NCI-H345 (cell line): ENCODE data around the gene LTB.
"Not testable (repeated sequence)": the region's sequence is repeated elsewhere in the genome, so short reads cannot be mapped to it uniquely, and the experiment has no call there.

Experiments
- DNase-seq: peaks from one replicate; lab custom pipeline; 2025; lab: John Stamatoyannopoulos, UW

Gene LTB

DNA sequence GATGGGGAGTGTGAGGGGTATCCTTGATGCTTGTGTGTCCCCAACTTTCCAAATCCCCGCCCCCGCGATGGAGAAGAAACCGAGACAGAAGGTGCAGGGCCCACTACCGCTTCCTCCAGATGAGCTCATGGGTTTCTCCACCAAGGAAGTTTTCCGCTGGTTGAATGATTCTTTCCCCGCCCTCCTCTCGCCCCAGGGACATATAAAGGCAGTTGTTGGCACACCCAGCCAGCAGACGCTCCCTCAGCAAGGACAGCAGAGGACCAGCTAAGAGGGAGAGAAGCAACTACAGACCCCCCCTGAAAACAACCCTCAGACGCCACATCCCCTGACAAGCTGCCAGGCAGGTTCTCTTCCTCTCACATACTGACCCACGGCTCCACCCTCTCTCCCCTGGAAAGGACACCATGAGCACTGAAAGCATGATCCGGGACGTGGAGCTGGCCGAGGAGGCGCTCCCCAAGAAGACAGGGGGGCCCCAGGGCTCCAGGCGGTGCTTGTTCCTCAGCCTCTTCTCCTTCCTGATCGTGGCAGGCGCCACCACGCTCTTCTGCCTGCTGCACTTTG is 6.8 kb downstream of the LTB start, which contains the start of gene TNF:
TSS of gene TNF (plus strand) at position 231 of the 567 bp plus-strand sequence. CDS start at position 408, 177 bp downstream.
- DNase-seq: no peak

DNA sequence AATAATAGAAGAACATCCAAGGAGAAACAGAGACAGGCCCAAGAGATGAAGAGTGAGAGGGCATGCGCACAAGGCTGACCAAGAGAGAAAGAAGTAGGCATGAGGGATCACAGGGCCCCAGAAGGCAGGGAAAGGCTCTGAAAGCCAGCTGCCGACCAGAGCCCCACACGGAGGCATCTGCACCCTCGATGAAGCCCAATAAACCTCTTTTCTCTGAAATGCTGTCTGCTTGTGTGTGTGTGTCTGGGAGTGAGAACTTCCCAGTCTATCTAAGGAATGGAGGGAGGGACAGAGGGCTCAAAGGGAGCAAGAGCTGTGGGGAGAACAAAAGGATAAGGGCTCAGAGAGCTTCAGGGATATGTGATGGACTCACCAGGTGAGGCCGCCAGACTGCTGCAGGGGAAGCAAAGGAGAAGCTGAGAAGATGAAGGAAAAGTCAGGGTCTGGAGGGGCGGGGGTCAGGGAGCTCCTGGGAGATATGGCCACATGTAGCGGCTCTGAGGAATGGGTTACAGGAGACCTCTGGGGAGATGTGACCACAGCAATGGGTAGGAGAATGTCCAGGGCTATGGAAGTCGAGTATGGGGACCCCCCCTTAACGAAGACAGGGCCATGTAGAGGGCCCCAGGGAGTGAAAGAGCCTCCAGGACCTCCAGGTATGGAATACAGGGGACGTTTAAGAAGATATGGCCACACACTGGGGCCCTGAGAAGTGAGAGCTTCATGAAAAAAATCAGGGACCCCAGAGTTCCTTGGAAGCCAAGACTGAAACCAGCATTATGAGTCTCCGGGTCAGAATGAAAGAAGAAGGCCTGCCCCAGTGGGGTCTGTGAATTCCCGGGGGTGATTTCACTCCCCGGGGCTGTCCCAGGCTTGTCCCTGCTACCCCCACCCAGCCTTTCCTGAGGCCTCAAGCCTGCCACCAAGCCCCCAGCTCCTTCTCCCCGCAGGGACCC is 7.8 kb downstream of the LTB start:
- no peak for DNase-seq

DNA sequence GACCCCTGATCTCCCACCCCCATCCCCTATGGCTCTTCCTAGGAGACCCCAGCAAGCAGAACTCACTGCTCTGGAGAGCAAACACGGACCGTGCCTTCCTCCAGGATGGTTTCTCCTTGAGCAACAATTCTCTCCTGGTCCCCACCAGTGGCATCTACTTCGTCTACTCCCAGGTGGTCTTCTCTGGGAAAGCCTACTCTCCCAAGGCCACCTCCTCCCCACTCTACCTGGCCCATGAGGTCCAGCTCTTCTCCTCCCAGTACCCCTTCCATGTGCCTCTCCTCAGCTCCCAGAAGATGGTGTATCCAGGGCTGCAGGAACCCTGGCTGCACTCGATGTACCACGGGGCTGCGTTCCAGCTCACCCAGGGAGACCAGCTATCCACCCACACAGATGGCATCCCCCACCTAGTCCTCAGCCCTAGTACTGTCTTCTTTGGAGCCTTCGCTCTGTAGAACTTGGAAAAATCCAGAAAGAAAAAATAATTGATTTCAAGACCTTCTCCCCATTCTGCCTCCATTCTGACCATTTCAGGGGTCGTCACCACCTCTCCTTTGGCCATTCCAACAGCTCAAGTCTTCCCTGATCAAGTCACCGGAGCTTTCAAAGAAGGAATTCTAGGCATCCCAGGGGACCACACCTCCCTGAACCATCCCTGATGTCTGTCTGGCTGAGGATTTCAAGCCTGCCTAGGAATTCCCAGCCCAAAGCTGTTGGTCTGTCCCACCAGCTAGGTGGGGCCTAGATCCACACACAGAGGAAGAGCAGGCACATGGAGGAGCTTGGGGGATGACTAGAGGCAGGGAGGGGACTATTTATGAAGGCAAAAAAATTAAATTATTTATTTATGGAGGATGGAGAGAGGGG is 8.8 kb downstream of the LTB start:
- DNase-seq: no peak

DNA sequence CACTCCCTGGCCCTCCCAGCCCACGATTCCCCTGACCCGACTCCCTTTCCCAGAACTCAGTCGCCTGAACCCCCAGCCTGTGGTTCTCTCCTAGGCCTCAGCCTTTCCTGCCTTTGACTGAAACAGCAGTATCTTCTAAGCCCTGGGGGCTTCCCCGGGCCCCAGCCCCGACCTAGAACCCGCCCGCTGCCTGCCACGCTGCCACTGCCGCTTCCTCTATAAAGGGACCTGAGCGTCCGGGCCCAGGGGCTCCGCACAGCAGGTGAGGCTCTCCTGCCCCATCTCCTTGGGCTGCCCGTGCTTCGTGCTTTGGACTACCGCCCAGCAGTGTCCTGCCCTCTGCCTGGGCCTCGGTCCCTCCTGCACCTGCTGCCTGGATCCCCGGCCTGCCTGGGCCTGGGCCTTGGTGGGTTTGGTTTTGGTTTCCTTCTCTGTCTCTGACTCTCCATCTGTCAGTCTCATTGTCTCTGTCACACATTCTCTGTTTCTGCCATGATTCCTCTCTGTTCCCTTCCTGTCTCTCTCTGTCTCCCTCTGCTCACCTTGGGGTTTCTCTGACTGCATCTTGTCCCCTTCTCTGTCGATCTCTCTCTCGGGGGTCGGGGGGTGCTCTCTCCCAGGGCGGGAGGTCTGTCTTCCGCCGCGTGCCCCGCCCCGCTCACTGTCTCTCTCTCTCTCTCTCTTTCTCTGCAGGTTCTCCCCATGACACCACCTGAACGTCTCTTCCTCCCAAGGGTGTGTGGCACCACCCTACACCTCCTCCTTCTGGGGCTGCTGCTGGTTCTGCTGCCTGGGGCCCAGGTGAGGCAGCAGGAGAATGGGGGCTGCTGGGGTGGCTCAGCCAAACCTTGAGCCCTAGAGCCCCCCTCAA is 9.9 kb downstream of the LTB start, which contains the start of gene LTA:
TSS of gene LTA (plus strand) at position 249 of the 871 bp plus-strand sequence. CDS start at position 703, 454 bp downstream.
- DNase-seq: no peak

DNA sequence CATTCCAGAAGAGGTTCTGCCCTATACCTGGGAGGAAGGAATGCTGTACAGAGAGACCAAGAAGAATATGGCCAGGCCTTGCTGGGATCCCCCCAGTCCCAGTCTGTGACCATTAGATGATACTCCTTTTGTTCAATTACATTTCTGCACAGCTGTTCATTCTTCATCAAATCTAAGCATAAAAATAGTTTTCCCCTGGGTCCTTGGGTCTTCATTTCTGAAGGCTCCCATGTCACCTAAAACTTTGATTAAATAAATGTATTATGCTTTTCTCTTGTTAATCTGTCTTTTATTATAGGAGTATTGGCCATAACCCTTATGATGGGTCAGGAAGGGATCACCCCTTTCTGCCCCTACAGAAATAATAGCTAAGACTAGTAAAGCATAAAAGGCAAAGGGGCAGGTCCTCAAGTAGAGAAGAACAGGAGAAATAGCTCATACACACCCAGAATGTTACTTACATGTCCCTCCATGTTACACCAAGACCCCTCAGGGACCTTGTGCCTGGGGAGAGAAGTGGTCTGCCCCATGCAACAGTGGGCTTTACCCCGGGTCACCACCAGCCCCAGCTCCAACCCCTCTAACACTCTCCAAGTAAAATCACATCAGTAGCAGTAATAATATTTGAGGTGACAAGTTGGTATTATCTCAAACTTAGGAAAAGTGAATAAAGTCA is 12.2 kb downstream of the LTB start:
- no peak for DNase-seq

DNA sequence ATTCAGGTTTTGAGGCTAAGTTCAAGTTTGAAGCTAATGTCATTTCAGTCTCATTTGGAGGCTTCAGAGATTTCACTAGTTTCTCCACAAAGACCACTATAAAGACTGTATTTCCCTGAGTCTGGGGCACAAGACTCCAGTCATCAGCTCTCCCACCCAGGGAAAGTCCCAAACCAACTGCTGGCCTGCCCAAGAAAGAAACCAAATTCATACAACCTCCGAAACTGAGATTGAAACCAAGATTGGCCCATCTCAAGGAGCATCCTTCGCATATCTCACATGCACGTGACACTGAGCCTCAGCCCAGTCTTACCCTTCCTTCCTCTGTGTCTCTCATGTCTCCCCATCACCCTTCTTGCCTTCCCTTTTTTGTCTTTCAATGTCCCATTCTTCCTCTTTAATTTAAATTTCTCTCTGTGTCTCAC is 13.7 kb downstream of the LTB start:
- no peak for DNase-seq

DNA sequence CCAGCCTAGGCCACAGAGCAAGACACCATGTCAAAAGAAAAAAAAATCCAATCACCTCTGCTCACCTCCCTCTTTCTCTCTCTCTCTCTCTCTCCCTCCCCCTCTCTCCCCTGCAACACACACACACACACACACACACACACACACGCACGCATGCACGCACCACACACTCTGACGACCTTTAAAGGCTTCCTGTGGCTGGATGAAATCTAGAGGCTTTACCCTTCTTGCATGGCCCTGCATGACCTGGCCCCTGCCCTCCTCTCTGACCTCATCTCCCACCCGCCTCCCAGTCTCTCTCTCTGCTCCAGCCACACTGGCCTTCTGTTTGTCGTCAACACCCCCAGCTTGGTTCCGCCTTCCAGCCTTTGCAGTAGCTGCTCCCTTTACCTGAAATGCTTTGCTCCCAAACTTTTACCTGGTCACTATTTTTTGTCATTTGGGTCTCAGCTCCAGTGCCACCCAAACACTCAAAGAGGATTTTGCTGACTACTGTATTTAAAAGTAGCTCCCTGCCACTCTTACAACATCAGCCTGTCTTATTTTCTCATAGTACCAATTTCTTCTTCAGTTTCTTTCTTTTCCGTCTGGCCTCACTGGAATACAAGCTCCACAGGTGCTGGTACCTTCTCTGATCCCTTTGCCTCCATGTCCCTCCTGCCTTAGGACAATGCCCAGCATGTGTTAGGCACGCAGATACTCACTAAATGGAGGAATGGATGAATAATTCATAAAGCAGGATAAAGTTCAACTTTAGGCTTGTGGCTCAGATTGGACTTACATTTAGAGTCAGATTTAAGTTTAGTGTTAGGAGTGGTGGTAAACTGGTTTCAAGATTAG is 14.5 kb downstream of the LTB start:
- DNase-seq: no peak

DNA sequence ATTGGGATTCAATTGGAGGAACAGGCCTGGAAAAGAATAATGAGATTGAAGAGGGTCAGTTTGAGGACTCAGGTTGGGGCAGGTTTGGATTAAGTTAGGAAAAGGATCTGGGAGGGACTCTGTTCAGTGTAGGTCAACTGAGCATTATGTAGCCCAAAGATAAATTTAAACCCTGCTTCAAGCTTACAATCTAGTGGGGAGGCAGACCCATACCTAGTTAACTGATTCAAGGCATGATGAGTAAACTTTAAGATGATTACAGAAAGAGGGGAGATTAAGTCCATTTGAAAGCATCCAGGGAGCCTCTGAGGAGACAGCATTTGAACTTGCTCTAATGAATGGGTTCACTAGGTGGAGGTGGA is 21.5 kb downstream of the LTB start:
- DNase-seq: no peak

DNA sequence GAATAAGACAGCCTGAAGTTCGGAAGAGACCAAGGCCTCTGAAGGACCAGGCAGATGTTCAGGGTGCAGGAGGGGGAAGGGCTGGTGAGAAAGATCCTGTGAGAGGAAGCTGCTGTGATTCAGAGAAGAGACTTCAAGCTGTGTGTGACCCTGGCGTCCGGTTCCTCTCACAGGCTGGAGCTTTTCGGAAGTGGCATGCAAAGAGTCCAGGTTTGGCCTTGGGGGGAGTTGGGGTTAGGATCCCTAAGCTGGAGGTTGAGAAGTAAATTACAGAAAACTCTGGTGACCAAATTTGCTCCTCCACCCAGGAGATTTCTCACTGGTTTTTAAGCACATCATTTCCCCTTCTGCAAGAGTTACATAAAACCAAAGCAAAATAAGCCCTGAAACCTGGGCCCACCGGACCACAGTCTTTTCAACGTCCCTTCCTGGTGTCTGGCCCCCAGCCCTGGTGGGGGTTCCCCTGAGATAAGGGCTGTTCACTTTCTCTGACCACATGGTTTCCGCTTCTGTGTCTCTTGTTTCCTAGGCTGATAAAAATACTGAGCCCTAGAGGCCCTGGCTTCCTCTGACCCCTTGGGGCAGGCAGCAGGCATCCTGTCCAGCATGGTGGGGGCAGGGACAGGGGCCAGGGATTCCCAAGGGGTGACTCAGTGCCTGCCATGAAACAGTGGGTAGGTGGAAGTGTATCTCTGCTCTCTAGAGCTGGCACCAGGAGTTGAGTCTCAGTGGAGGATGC is 22.1 kb downstream of the LTB start:
- no peak for DNase-seq

DNA sequence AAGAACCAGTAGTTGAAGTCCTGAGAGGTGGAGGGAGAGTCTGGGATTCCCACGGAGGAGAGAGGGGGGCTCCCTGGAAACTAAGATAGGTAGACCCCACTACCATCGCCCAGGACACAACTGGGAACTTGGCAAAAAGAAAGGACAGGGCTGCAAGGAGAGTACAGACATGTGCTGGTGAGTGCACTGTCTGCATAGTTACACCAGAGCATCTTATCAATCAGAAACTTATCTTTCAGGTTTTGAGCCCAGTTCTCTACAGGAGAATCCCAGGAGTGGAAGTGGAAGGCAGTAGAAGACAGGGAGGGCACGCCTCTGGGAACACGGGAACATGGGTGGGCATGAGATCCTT is 22.6 kb downstream of the LTB start:
- DNase-seq: no peak

DNA sequence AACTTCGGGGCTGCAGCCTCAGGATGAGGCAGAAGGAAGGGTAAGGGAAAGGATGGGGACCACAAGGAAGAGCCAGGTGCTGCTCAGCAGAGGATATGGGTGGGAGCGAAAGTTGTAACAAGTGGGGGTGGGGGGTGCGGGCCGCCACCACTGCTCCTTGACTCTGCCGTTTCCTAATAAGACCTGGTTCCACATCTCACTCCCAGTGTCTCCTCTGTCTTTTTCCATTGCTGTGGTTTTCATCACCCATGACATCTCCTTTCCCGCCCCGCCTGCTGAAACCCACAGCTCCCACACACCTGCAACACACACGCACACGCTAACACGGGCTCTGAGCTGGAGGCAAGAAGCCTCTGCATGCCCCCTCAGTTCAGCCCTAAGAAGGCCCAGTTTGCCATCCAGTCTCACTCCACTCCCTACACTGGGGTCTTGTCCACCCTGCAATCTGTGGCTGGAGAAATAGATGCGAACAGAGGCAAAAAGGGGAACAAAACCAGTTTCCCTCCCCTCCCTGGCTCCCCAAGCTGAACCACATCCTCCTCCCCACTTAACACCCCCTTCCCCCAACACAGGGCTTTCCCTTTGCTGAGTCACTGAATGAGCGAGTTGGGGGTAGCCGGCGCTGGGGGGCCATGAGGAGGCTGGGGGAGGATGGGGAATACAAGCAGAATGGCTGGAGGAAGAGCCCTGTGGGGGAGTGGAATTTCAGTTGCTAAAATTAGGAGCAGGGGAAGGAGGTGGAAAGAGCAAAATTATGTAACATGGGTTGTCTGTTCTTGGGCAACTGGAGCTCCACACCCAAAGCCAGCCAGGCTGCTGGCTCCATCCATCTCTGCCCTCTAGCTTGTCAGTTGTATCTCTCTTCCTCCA is 23.4 kb downstream of the LTB start:
- no peak for DNase-seq

DNA sequence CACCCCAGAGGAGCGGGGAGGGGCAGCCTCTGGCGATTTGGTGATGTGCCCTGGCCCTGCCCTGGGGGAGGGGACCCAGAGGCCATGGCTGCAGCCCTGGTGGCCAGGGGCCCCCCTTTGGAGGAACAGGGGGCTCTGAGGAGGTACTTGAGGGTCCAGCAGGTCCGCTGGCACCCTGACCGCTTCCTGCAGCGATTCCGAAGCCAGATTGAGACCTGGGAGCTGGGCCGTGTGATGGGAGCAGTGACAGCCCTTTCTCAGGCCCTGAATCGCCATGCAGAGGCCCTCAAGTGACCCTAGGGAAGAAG is 24.0 kb downstream of the LTB start:
- no peak for DNase-seq

DNA sequence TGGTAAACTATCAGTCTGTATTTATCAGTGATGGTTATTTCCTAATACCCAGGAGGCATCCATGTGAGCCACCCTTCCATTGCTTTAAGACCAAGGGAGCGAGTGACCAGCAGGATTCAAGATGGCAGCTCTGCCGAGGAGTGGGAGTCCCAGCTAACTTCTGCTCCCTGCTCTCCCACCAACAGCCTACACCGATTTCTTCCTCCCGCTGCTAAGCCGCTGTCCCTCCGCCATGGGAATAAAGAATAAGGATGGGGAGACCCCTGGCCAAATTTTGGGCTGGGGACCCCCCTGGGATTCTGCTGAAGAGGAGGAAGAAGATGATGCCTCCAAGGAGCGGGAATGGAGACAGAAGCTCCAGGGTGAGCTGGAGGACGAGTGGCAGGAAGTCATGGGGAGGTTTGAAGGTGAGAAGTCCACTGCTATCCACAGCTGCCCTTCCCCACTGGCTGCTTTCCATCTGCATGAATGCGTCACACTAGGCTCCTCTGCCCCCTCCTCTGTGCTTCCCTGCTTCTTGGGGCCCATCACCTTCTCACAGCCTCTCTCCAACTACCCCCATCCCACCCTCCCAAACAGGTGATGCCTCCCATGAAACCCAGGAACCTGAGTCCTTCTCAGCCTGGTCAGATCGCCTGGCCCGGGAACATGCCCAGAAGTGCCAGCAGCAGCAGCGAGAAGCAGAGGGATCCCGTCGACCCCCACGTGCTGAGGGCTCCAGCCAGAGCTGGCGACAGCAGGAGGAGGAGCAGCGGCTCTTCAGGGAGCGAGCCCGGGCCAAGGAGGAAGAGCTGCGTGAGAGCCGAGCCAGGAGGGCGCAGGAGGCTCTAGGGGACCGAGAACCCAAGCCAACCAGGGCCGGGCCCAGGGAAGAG is 24.5 kb downstream of the LTB start:
- DNase-seq: no peak

DNA sequence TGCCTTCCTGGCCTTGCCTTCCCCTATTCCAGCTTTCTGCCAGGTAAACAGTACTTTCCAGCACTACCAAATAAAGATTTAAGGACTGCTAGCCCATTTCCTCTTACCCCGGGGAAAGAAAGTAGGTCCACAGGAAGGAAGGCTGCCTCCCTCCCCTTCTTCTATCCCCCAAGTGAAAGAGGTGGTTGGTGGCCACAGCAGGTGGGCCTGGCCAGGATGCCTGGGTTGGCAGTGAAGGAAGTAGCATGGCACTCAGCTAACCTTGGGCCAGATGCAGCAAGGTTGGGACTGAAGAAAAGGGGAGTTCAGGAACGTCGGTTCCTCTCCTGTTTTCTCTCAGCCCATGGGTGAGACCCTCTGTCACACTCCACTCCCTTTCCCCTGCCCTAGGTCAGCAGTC is 25.9 kb downstream of the LTB start:
- DNase-seq: no peak

DNA sequence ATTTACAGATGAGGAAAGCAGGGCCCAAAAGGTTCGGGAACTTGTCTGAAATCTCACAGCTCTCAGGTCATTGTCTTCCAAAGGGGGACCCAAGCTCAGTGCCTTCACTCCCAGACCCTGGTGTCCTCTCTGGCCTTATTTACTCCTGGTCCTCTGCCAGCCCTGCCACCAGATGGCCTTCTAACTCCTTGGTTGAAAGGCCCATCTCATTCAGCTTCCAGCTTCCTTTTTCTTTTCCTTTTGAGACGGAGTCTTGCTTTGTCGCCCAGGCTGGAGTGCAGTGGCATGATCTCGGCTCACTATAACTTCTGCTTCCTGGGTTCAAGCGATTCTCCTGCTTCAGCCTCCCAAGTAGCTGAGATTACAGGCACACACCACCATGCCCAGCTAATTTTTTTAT is 30.9 kb downstream of the LTB start:
- DNase-seq: not testable (repeated sequence)

DNA sequence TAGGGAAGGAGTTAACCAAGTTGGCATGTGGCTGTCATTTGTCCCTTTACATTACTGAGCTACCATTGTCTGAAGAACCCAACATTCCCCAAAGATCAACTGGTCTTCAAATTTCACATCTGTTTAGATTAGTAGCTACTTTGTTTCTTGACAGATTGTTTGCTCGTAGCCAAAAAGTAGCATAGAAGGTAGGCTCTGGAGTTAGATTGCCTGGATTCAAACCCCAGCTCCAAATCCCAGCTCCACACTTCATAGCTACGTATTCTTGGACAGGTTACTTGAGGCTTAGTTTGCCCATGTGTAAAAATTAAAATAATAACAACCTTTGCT is 33.7 kb downstream of the LTB start:
- no peak for DNase-seq

DNA sequence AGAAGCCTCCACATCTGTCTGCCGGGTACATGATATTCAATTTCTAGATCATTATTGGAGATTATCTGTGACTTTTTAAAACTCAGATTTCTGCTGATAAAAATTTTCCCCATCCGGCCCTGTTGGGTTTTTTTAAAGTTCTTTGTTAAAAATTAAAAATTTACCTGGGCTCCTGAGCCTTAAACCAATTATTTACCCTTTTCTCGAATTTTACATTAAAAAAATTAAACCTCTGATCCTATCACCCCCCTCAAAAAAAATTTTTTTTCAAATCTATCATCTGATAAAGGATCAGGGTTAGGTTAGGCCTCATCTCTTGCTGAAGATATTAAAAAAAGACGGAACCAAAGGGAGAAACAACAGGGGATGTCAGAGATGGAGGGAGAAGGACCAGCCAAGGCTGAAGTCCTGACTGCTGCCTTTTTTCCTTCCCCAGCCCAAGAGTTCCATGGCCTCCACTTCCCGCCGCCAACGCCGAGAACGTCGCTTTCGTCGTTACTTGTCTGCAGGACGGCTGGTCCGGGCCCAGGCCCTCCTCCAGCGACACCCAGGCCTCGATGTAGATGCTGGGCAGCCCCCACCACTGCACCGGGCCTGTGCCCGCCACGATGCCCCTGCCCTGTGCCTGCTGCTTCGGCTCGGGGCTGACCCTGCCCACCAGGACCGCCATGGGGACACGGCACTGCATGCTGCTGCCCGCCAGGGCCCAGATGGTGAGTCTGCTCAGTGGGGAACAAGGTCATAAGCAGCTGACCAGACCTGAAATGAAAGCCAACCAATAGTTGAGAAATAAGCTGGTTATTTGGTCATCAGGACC is 34.3 kb downstream of the LTB start:
- no peak for DNase-seq
